ENCODE data around the gene XPO6. TPM values are rescaled to one million over a fixed set of nuclear protein-coding genes. Genes with fewer than 3 reads are reported as not detected.

XPO6 gene
- total RNA-seq, 1 experiment from 2014 or later, result 162 TPM

GRCh38 chr16:28259091-28259780 lies 47.5 kb upstream of the XPO6 start:
- Histone ChIP-seq H3K9me2 (ENCODE audit: insufficient read depth) (no peaks in the 10 kb centered on the region), H4K20me1 (ENCODE audit: insufficient read depth) (no peaks in the 10 kb centered on the region), H3K4me1 (ENCODE audit: control insufficient read depth in 1 of 2, insufficient read depth in 2 of 2, low read length in 2 of 2) (0 out of 4 replicates have a peak, but pooled peaks cover 0 to 8% of the 10 kb centered on the region in 2 experiments), H3K4me2 (ENCODE audit: low read length) (no peak overlapping the region), H3K36me3 (ENCODE audit: control insufficient read depth in 1 of 2, insufficient read depth in 2 of 2, low read length in 2 of 2) (no peaks in the 10 kb centered on the region), H3K4me3 (replicated peaks in 1 of 2; ENCODE audit: low read depth in 1 of 2, low read length in 2 of 2) (no peak overlapping the region), H3K27me3 (ENCODE audit: insufficient read depth, low read length) (no peaks in the 10 kb centered on the region), H3K9me3 (ENCODE audit: control insufficient read depth in 1 of 2, insufficient read depth in 1 of 2, low read depth in 1 of 2, low read length in 2 of 2) (no peaks in the 10 kb centered on the region), H3K9ac (ENCODE audit: low read length) (no peak overlapping the region), H3K79me2 (ENCODE audit: insufficient read depth, low read length) (no peaks in the 10 kb centered on the region), H2AFZ (ENCODE audit: low read depth, low read length, poor library complexity, severe bottlenecking) (no peak overlapping the region), H3K27ac (ENCODE audit: low read depth, low read length) (no peak overlapping the region)
- ATAC-seq (no peak), DNase-seq (ENCODE audit: low read depth, low spot score) (no peak)
- intact Hi-C loops (cut with micrococcal nuclease), result no loop called here
- no peak for TF ChIP-seq CBX3 (IDR thresholded peaks at IDR 0.05; ENCODE audit: low read depth)
- no peak for TF ChIP-seq YY1 (IDR thresholded peaks at IDR 0.05; ENCODE audit: extremely low read depth, insufficient replicate concordance, low read depth, low read length)
- TF ChIP-seq ELF1 (IDR thresholded peaks at IDR 0.05; ENCODE audit: borderline replicate concordance, low read depth), result no peak
- TF ChIP-seq RAD21 (IDR thresholded peaks at IDR 0.05; ENCODE audit: low read depth), result no peak
- TF ChIP-seq, protein P1, sequence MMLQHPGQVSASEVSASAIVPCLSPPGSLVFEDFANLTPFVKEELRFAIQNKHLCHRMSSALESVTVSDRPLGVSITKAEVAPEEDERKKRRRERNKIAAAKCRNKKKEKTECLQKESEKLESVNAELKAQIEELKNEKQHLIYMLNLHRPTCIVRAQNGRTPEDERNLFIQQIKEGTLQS (IDR thresholded peaks at IDR 0.05), result no peak
- TF ChIP-seq CEBPB (IDR thresholded peaks at IDR 0.05; ENCODE audit: low read depth), result no peak
- no peak for TF ChIP-seq SRF (IDR thresholded peaks at IDR 0.05; ENCODE audit: low read depth)
- TF ChIP-seq MAX (IDR thresholded peaks at IDR 0.05), result no peak
- TF ChIP-seq, protein P2, sequence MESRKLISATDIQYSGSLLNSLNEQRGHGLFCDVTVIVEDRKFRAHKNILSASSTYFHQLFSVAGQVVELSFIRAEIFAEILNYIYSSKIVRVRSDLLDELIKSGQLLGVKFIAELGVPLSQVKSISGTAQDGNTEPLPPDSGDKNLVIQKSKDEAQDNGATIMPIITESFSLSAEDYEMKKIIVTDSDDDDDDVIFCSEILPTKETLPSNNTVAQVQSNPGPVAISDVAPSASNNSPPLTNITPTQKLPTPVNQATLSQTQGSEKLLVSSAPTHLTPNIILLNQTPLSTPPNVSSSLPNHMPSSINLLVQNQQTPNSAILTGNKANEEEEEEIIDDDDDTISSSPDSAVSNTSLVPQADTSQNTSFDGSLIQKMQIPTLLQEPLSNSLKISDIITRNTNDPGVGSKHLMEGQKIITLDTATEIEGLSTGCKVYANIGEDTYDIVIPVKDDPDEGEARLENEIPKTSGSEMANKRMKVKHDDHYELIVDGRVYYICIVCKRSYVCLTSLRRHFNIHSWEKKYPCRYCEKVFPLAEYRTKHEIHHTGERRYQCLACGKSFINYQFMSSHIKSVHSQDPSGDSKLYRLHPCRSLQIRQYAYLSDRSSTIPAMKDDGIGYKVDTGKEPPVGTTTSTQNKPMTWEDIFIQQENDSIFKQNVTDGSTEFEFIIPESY (IDR thresholded peaks at IDR 0.05; ENCODE audit: extremely low read depth, insufficient replicate concordance, low read length), result no peak
- no peak for TF ChIP-seq EZH2 (IDR thresholded peaks at IDR 0.05)
- TF ChIP-seq ZFX (IDR thresholded peaks at IDR 0.05), result no peak
- no peak for TF ChIP-seq SIN3A (IDR thresholded peaks at IDR 0.05; ENCODE audit: low read depth)
- TF ChIP-seq JUND (IDR thresholded peaks at IDR 0.05), result no peak
- no peak for TF ChIP-seq FOSL1 (IDR thresholded peaks at IDR 0.05; ENCODE audit: low read depth)
- TF ChIP-seq ZNF274 (IDR thresholded peaks at IDR 0.05; ENCODE audit: low read depth, low read length), result no peak
- TF ChIP-seq CTCF (IDR thresholded peaks at IDR 0.05 in 2 of 3, conservative IDR thresholded peaks at IDR 0.05 in 1 of 3; ENCODE audit: borderline replicate concordance in 1 of 3, insufficient read depth in 1 of 3, low read depth in 2 of 3, low read length in 2 of 3), result no peak
- RAD21 ChIA-PET (ENCODE audit: low non-redundant PET in 1 of 2, low total read pairs in 2 of 2, uncharacterized antibody in 2 of 2, unreplicated experiment in 2 of 2), result no interaction called here
- POLR2A ChIA-PET, result no interaction called here
- CTCF ChIA-PET, result no interaction called here
- no TSS peak for BruUV-seq (replicated peaks)

Measured in HCT116 (cell line).